GM19099 (cell line): ENCODE data around the gene OR2AT4.
A peak's percentile ranks its signal among the peaks of the same experiment; 100 is the strongest.

ENCODE experiments used
- POLR2A ChIP-seq: IDR thresholded peaks from 3 replicates; pipeline ENCODE4 v1.6.1; 2011; ENCODE audit warnings: low read depth; ENCODE audit not compliant: insufficient read length; ENCODE audit errors: extremely low read depth

The OR2AT4 gene

GRCh38 chr11:75114465-75114864 lies 17.8 kb upstream of the OR2AT4 start:
- no peak for TF ChIP-seq POLR2A

- no peak for TF ChIP-seq POLR2A
These were observed 16.4 kb upstream of the OR2AT4 start for GRCh38 chr11:75113030-75113429.

GRCh38 chr11:75112200-75112599 lies 15.5 kb upstream of the OR2AT4 start:
- no peak for TF ChIP-seq POLR2A

- no peak for TF ChIP-seq POLR2A
These were observed 10.5 kb upstream of the OR2AT4 start for GRCh38 chr11:75107187-75107586.

GRCh38 chr11:75105462-75105925 lies 8.8 kb upstream of the OR2AT4 start:
- TF ChIP-seq POLR2A: no peak

- TF ChIP-seq POLR2A: no peak
These were observed 6.8 kb upstream of the OR2AT4 start for GRCh38 chr11:75103380-75104026.

- no peak for TF ChIP-seq POLR2A
These were observed 4.9 kb upstream of the OR2AT4 start for GRCh38 chr11:75101424-75102128.

GRCh38 chr11:75100314-75100713 lies 3.6 kb upstream of the OR2AT4 start:
- TF ChIP-seq POLR2A: peak; percentile 42

GRCh38 chr11:75099635-75100034 lies 3.0 kb upstream of the OR2AT4 start:
- no peak for TF ChIP-seq POLR2A

GRCh38 chr11:75097173-75097557 lies 489 bp upstream of the OR2AT4 start:
- no peak for TF ChIP-seq POLR2A

- no peak for TF ChIP-seq POLR2A
These were observed 6.0 kb downstream of the OR2AT4 start for GRCh38 chr11:75090671-75091177.

- no peak for TF ChIP-seq POLR2A
These were observed 9.1 kb downstream of the OR2AT4 start for GRCh38 chr11:75087319-75088305.

- TF ChIP-seq POLR2A: no peak
These were observed 11.8 kb downstream of the OR2AT4 start for GRCh38 chr11:75084883-75085282.

- no peak for TF ChIP-seq POLR2A
These were observed 13.5 kb downstream of the OR2AT4 start for GRCh38 chr11:75083217-75083605.

- no peak for TF ChIP-seq POLR2A
These were observed 14.0 kb downstream of the OR2AT4 start for GRCh38 chr11:75082601-75083216.

GRCh38 chr11:75079546-75079945 lies 17.1 kb downstream of the OR2AT4 start:
- TF ChIP-seq POLR2A: no peak

GRCh38 chr11:75078233-75078632 lies 18.4 kb downstream of the OR2AT4 start:
- no peak for TF ChIP-seq POLR2A
